H9 (cell line): ENCODE measurements around the gene NDP. TPM values are rescaled to one million over a fixed set of nuclear protein-coding genes. Genes with fewer than 3 reads are reported as not detected.

Experiments used
- DNase-seq: peaks from one replicate; pipeline ENCODE4 v3.0.0-alpha.2; 2017
- H2AFZ ChIP-seq: one replicate; pipeline ENCODE4 v1.6.1; 2013; ENCODE audit warnings: mild to moderate bottlenecking, low read length, control low read depth, moderate library complexity
- H2AK5ac ChIP-seq: 2 replicates; pipeline ENCODE4 v1.6.1; 2013; ENCODE audit warnings: low read length, control low read depth, mixed read lengths; ENCODE audit not compliant: insufficient read length
- H2BK120ac ChIP-seq: one replicate; pipeline ENCODE4 v1.6.1; 2013; ENCODE audit warnings: low read depth, mild to moderate bottlenecking, low read length, control low read depth, inconsistent platforms; ENCODE audit not compliant: poor library complexity, severe bottlenecking
- H2BK12ac ChIP-seq: 2 replicates; pipeline ENCODE4 v1.6.1; 2013; ENCODE audit warnings: low read length, control low read depth, mixed read lengths, low read depth; ENCODE audit not compliant: insufficient read length
- H2BK15ac ChIP-seq: 2 replicates; pipeline ENCODE4 v1.6.1; 2013; ENCODE audit warnings: low read depth, low read length, control low read depth
- H2BK20ac ChIP-seq: one replicate; pipeline ENCODE4 v1.6.1; 2013; ENCODE audit warnings: low read depth, mild to moderate bottlenecking, low read length, control low read depth, inconsistent platforms; ENCODE audit not compliant: poor library complexity, severe bottlenecking
- H2BK5ac ChIP-seq: 2 replicates; pipeline ENCODE4 v1.6.1; 2013; ENCODE audit warnings: low read length, control low read depth, mixed read lengths; ENCODE audit not compliant: insufficient read length
- H3K14ac ChIP-seq: 2 replicates; pipeline ENCODE4 v1.6.1; 2013; ENCODE audit warnings: low read length, control low read depth; ENCODE audit not compliant: insufficient read depth
- H3K18ac ChIP-seq: 2 replicates; pipeline ENCODE4 v1.6.1; 2013; ENCODE audit warnings: low read depth, mild to moderate bottlenecking, mixed read lengths, low read length, control low read depth; ENCODE audit not compliant: insufficient read length
- H3K23ac ChIP-seq: 2 replicates; pipeline ENCODE4 v1.6.1; 2013; ENCODE audit warnings: low read length, control low read depth, mixed read lengths, low read depth; ENCODE audit not compliant: insufficient read length
- H3K23me2 ChIP-seq: 2 replicates; pipeline ENCODE4 v1.6.1; 2013; ENCODE audit warnings: low read depth, mild to moderate bottlenecking, mixed read lengths, low read length, control low read depth; ENCODE audit not compliant: insufficient read length, poor library complexity, severe bottlenecking
- H3K27ac ChIP-seq: 2 replicates; pipeline ENCODE4 v1.5.1; 2013; ENCODE audit warnings: low read length, control low read depth, mixed read lengths, low read depth; ENCODE audit not compliant: insufficient read length
- H3K27me3 ChIP-seq: 2 replicates; pipeline ENCODE4 v1.6.1; 2013; ENCODE audit warnings: low read length, control low read depth, inconsistent platforms; ENCODE audit not compliant: insufficient read depth
- H3K4ac ChIP-seq: 2 replicates; pipeline ENCODE4 v1.6.1; 2013; ENCODE audit warnings: low read depth, mild to moderate bottlenecking, control low read depth, inconsistent platforms, low read length, moderate library complexity
- H3K4me1 ChIP-seq: 2 replicates; pipeline ENCODE4 v1.6.1; 2013; ENCODE audit warnings: low read length, control low read depth, inconsistent platforms; ENCODE audit not compliant: insufficient read depth
- H3K4me2 ChIP-seq: 2 replicates; pipeline ENCODE4 v1.6.1; 2013; ENCODE audit warnings: low read length, control low read depth, mixed read lengths; ENCODE audit not compliant: insufficient read length, insufficient read depth
- H3K56ac ChIP-seq: 2 replicates; pipeline ENCODE4 v1.6.1; 2013; ENCODE audit warnings: low read depth, mild to moderate bottlenecking, mixed read lengths, low read length, control low read depth; ENCODE audit not compliant: insufficient read length
- H3K79me1 ChIP-seq: 2 replicates; pipeline ENCODE4 v1.6.1; 2013; ENCODE audit warnings: low read depth, mild to moderate bottlenecking, moderate library complexity, low read length, control low read depth, inconsistent platforms; ENCODE audit not compliant: insufficient read depth, poor library complexity, severe bottlenecking
- H3K79me2 ChIP-seq: 2 replicates; pipeline ENCODE4 v1.6.1; 2013; ENCODE audit warnings: low read length, control low read depth, inconsistent platforms; ENCODE audit not compliant: insufficient read depth
- H3K9ac ChIP-seq: 2 replicates; pipeline ENCODE4 v1.6.1; 2013; ENCODE audit warnings: low read length, control low read depth, mixed read lengths; ENCODE audit not compliant: insufficient read length; ENCODE audit errors: extremely low read depth
- H3K9me3 ChIP-seq: one replicate; pipeline ENCODE4 v1.6.1; 2013; ENCODE audit warnings: low read depth, low read length, inconsistent platforms; ENCODE audit not compliant: control insufficient read depth
- H3T11ph ChIP-seq: one replicate; pipeline ENCODE4 v1.6.1; 2013; ENCODE audit warnings: mild to moderate bottlenecking, low read length, control low read depth, inconsistent platforms
- H4K20me1 ChIP-seq: one replicate; pipeline ENCODE4 v1.6.1; 2013; ENCODE audit not compliant: control insufficient read depth, insufficient read length, insufficient read depth
- H4K5ac ChIP-seq: 2 replicates; pipeline ENCODE4 v1.6.1; 2013; ENCODE audit warnings: low read depth, mild to moderate bottlenecking, mixed read lengths, low read length, control low read depth; ENCODE audit not compliant: insufficient read length
- H4K8ac ChIP-seq: replicated peaks from 2 replicates; pipeline ENCODE4 v1.6.1; 2013; ENCODE audit warnings: low read length, control low read depth, mixed read lengths, low read depth; ENCODE audit not compliant: insufficient read length
- H4K91ac ChIP-seq: 2 replicates; pipeline ENCODE4 v1.6.1; 2013; ENCODE audit warnings: low read depth, mild to moderate bottlenecking, moderate library complexity, mixed read lengths, low read length, control low read depth; ENCODE audit not compliant: insufficient read length
- H3K27ac Mint-ChIP-seq, 3 experiments: 2 replicates in 2 of 3; 3 replicates in 1 of 3; pipeline ENCODE4 v1.8.0; 2020 to 2021; ENCODE audit warnings: mixed read lengths in 3 of 3, mild to moderate bottlenecking in 1 of 3, moderate library complexity in 1 of 3
- H3K27me3 Mint-ChIP-seq: 2 replicates; pipeline ENCODE4 v1.8.0; 2021; ENCODE audit warnings: low read depth, mild to moderate bottlenecking, moderate library complexity, mixed read lengths
- H3K36me3 Mint-ChIP-seq, 3 experiments: 2 replicates in 2 of 3; 3 replicates in 1 of 3; pipeline ENCODE4 v1.8.0; 2020 to 2021; ENCODE audit warnings: low read depth in 3 of 3, mixed read lengths in 3 of 3; ENCODE audit not compliant: insufficient read depth in 1 of 3
- H3K4me1 Mint-ChIP-seq, 2 experiments: 2 replicates each; pipeline ENCODE4 v1.8.0; 2020; ENCODE audit warnings: mixed read lengths in 2 of 2
- H3K4me3 Mint-ChIP-seq, 2 experiments: 2 replicates in 1 of 2; 3 replicates in 1 of 2; pipeline ENCODE4 v1.8.0; 2020 to 2021; ENCODE audit warnings: mild to moderate bottlenecking in 2 of 2, mixed read lengths in 2 of 2, moderate library complexity in 1 of 2
- H3K9me3 Mint-ChIP-seq, 2 experiments: 2 replicates in 1 of 2; 3 replicates in 1 of 2; pipeline ENCODE4 v1.8.0; 2020; ENCODE audit warnings: mild to moderate bottlenecking in 2 of 2, mixed read lengths in 2 of 2, moderate library complexity in 1 of 2
- CTCF ChIP-seq: fragments of 200-600 bp; sonication (generic); conservative IDR thresholded peaks from 3 replicates; pipeline ENCODE4 v1.8.0; 2021; ENCODE audit warnings: antibody characterized with exemption, mild to moderate bottlenecking
- WGBS: extraction: QIAGEN DNeasy Blood & Tissue Kit; methylation state at CpG from one replicate; pipeline ENCODE4 v1.1.7; 2013; ENCODE audit warnings: missing lambda C conversion rate, low lambda C conversion rate, mixed read lengths; ENCODE audit not compliant: insufficient read length; ENCODE audit errors: extremely low coverage; 5-methylcytosine and 5-hydroxymethylcytosine counted together
- total RNA-seq: library from RNA; stranded (reverse); gene quantifications from 2 replicates; pipeline ENCODE4 v1.2.1, GENCODE V29; 2021

Gene NDP
- total RNA-seq, 1 experiment from 2014 or later, result not detected

- H3K4me1 Mint-ChIP-seq, result peaks cover 5% of the 10 kb centered on the region in 2 experiments; a peak in 3 of 4 replicates
Observed at GRCh38 chrX:43978226-43978625, 5.0 kb upstream of the NDP start.

More at GRCh38 chrX:43978226-43978625, 5.0 kb upstream of the NDP start:
- Histone ChIP-seq H2AFZ (no peak overlapping the region), H3T11ph (no peak overlapping the region), H2BK20ac (no peak overlapping the region), H2BK5ac (no peak overlapping the region), H3K23me2 (no peaks in the 10 kb centered on the region), H3K4me1 (no peaks in the 10 kb centered on the region), H3K4ac (no peak overlapping the region), H2AK5ac (no peak overlapping the region), H4K91ac (no peak overlapping the region), H3K14ac (no peak overlapping the region), H3K9ac (no peak overlapping the region), H3K23ac (no peak overlapping the region), H3K18ac (no peak overlapping the region), H3K79me1 (no peaks in the 10 kb centered on the region), H4K20me1 (no peaks in the 10 kb centered on the region), H4K5ac (no peak overlapping the region), H3K79me2 (no peaks in the 10 kb centered on the region), H3K9me3 (peaks cover 20% of the 10 kb centered on the region), H3K27me3 (no peaks in the 10 kb centered on the region), H3K4me2 (no peak overlapping the region), H4K8ac (no peak overlapping the region), H2BK15ac (no peak overlapping the region), H3K56ac (no peak overlapping the region), H3K27ac (no peak overlapping the region), H2BK12ac (no peak overlapping the region), H2BK120ac (no peak overlapping the region)
- H3K9me3 Mint-ChIP-seq, result peaks cover 63 to 71% of the 10 kb centered on the region in 2 experiments
- H3K27ac Mint-ChIP-seq, result no peak overlapping the region
- no peak for TF ChIP-seq CTCF
- no CpG with 5 or more reads among the region's 3 CpGs for WGBS
- H3K36me3 Mint-ChIP-seq, result peaks cover 0 to 5% (median 3%) of the 10 kb centered on the region in 3 experiments; a peak in 3 of 7 replicates
- H3K27me3 Mint-ChIP-seq, result peaks cover 26% of the 10 kb centered on the region
- H3K4me3 Mint-ChIP-seq, result no peak overlapping the region
- DNase-seq, result no peak
